IPS DF 6.9 (cell line): ENCODE data around the gene LIF.
"Not testable (repeated sequence)": the region's sequence is repeated elsewhere in the genome, so short reads cannot be mapped to it uniquely, and the experiment has no call there.

Experiments
- DNase-seq: peaks from one replicate; pipeline ENCODE4 v3.0.0-alpha.2; 2013; ENCODE audit warnings: low read depth, low spot score
- H3K27ac ChIP-seq: one replicate; pipeline ENCODE4 v1.5.1; 2013; ENCODE audit warnings: low read length, control low read depth
- H3K27me3 ChIP-seq: 2 replicates; pipeline ENCODE4 v1.6.1; 2013; ENCODE audit warnings: mild to moderate bottlenecking, low read length; ENCODE audit not compliant: control insufficient read depth, insufficient read depth
- H3K36me3 ChIP-seq: 2 replicates; pipeline ENCODE4 v1.6.1; 2013; ENCODE audit warnings: low read length; ENCODE audit not compliant: control insufficient read depth, insufficient read depth
- H3K4me1 ChIP-seq: 2 replicates; pipeline ENCODE4 v1.6.1; 2013; ENCODE audit warnings: low read length; ENCODE audit not compliant: control insufficient read depth, insufficient read depth
- H3K4me3 ChIP-seq: 2 replicates; pipeline ENCODE4 v1.5.1; 2013; ENCODE audit warnings: mild to moderate bottlenecking, low read length
- H3K9me3 ChIP-seq: 2 replicates; pipeline ENCODE4 v1.6.1; 2013; ENCODE audit warnings: low read length, inconsistent platforms; ENCODE audit not compliant: control insufficient read depth, insufficient read depth
- WGBS: extraction: QIAGEN DNeasy Blood & Tissue Kit; methylation state at CpG from one replicate; pipeline ENCODE4 v1.1.7; 2013; ENCODE audit warnings: mixed read lengths, missing lambda C conversion rate; ENCODE audit not compliant: insufficient read length, insufficient coverage; 5-methylcytosine and 5-hydroxymethylcytosine counted together

The LIF gene

DNA sequence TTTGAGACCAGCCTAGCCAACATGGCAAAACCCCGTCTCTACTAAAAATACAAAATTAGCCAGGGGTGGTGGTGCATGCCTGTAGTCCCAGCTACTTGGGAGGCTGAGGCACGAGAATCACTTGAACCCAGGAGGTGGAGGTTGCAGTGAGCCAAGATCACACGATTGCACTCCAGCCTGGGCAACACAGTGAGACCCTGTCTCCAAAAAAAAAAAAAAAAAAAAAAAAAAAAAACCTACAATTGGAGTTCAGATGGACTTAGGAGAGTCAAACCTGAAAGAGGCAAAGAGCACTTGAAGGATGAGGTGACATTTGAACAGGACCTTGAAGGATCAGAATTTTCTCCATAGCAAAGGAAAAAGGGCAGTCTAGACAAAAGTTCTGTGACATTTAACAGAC, 12.2 kb downstream of the LIF start:
- not testable (repeated sequence) for H3K27me3 ChIP-seq, H3K9me3 ChIP-seq, H3K36me3 ChIP-seq, DNase-seq, H3K4me3 ChIP-seq, H3K4me1 ChIP-seq, H3K27ac ChIP-seq
- WGBS, result no CpG with 5 or more reads among the region's 3 CpGs

DNA sequence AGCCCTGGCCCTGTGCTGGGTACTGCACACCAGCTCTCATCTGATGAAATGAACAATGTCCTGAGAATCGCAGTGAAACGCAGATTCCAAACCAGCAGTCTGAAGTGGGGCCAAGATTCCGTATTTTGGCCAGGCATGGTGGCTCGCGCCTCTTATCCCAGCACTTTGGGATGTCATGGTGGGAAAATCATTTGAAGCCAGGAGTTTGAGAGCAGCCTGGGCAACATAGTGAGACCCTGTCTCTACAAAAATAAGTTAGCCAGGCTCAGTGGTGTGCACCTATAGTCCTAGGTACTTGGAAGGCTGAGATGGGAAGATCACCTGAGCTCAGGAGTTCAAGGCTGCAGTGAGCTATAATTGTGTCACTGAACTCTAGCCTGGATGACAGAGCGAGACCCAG, 13.0 kb downstream of the LIF start:
- no CpG with 5 or more reads among the region's 6 CpGs for WGBS
- no peaks in the 10 kb centered on the region for H3K27me3 ChIP-seq
- H3K4me1 ChIP-seq, result peaks cover 7% of the 10 kb centered on the region
- no peaks in the 10 kb centered on the region for H3K9me3 ChIP-seq
- no peak for DNase-seq
- no peak overlapping the region for H3K27ac ChIP-seq
- H3K36me3 ChIP-seq, result no peaks in the 10 kb centered on the region
- H3K4me3 ChIP-seq, result no peak overlapping the region

DNA sequence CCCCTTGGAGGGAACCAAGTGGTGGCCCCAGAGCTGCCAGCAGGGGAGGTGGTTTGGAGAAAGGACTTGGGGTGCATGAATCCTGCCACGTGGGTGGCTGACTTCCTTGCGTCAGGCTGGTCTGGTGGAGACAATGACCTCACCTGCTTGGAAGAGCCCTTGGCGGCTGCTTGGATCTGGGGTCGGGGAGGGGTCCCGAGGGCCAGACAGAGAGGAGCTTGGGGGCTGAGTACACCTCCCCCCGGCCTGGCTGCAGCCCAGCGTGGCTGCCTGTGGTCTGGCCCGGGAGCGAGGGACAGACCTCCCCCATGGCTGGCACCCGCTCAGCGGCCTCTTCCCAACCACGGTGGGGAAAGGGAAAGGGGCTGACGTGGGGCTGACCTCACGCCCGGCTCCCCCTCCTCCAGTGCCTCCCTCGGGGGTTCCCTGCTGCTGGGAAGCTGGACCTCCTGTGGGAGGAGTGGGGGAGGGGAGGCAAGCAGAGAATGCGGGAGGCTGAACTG, 13.8 kb downstream of the LIF start:
- Histone ChIP-seq H3K4me3 (no peak overlapping the region), H3K27me3 (no peaks in the 10 kb centered on the region), H3K36me3 (no peaks in the 10 kb centered on the region), H3K4me1 (peaks cover 8% of the 10 kb centered on the region), H3K9me3 (no peaks in the 10 kb centered on the region), H3K27ac (no peak overlapping the region)
- WGBS, result no CpG with 5 or more reads among the region's 17 CpGs
- no peak for DNase-seq

DNA sequence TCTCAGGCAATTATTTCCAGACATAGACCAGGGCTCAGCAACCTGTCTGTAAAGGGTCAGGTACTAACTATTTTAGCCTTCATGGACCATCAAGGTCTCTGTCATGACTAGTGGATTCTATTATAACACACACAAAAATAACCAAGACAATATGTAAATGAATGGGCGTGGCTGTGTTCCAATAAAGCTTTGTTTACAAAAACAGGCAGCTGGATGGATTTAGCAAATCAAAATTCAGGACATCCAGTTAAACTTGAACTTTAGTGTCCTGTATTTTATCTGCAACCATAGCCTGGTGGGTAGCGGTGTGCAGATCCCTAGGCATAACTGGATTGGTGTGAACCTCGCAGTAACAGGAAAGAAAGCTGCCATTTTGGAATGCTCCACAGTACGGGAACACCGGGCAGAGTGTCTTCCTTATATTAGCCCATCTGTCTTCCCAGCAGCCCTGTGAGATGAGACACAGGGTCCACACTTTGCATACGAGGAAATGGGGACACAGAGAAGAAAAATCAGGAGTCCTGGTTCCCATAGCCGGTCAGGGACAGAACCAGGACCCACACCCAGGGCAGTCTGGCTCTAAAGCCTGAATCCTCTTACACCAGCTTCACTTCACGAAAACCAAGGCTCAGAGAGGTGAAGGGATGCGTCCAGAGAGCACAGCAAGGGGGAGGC, 15.6 kb downstream of the LIF start:
- Histone ChIP-seq H3K4me1 (peaks cover 8% of the 10 kb centered on the region), H3K9me3 (no peaks in the 10 kb centered on the region)

DNA sequence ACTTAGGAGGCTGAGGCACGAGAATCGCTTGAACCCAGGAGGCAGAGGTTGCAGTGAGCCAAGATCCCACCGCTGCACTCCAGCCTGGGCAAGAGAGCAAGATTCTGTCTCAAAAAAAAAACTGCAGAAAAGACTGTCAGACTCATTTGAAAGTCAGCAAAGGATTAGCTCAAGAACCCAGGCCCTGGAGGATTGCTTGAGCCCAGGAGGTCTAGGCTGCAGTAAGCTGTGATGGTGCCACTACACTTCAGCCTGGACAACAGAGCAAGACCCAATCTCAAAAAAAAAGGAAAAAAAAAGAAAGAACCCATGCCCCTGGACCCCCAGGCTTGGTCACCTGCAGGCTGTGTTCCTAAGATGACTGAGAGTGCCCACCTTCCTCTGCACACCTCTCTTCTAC, 16.2 kb downstream of the LIF start:
- Histone ChIP-seq H3K4me3 (no peak overlapping the region), H3K36me3 (no peaks in the 10 kb centered on the region), H3K9me3 (no peaks in the 10 kb centered on the region), H3K27ac (no peak overlapping the region), H3K4me1 (peaks cover 6% of the 10 kb centered on the region; the same call in 1 of the 2 replicates), H3K27me3 (no peaks in the 10 kb centered on the region)
- DNase-seq, result no peak
- no CpG with 5 or more reads among the region's 3 CpGs for WGBS

More for the DNA sequence above, 15.6 kb downstream of the LIF start:
- DNase-seq, result no peak
- H3K4me3 ChIP-seq, result no peak overlapping the region
- no CpG with 5 or more reads among the region's 9 CpGs for WGBS
- H3K27me3 ChIP-seq, result no peaks in the 10 kb centered on the region
- no peaks in the 10 kb centered on the region for H3K36me3 ChIP-seq
- H3K27ac ChIP-seq, result no peak overlapping the region

DNA sequence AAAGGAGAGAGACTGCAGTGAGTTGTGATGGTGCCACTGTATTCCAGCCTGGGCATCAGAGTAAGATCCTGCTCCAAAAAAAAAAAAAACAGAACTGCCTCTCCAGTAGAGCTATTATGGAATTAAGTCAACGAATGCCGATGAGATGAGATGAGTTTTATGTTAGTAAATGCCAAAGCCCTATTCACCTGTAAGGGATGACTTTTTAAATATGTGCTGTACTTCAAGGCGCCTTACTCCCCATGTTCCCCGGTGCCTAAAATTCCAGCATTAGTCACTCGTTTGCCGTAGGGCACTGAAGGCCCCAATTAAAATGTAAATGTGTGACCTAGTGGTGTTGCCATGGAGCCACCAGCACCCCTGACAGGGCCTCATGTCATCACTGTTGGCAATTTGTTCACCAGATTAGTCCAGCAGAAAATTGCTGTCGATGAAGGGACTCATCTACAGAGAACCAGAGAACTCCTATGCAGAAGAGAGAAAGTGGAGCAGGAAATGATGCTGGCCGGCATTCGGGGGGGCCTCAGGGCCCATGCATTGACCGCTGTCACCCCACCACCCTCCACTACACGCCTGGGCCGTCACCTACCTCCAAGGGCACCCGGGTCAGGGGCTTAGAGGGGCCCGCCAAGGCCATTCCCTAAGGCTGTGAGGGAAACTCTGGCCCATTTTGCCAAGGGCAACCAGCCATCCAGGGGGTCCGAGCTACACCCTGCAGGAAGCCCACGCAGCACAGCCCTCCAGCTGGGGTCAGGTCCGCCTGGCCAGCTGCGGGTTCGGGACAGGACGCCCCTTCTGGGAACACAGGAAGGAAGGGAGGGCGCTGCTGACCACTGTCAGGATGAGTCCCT, 17.8 kb downstream of the LIF start:
- no peak overlapping the region for H3K4me3 ChIP-seq
- no CpG with 5 or more reads among the region's 21 CpGs for WGBS
- DNase-seq, result no peak
- H3K36me3 ChIP-seq, result no peaks in the 10 kb centered on the region
- H3K9me3 ChIP-seq, result no peaks in the 10 kb centered on the region
- peaks cover 6% of the 10 kb centered on the region; the same call in 1 of the 2 replicates for H3K4me1 ChIP-seq
- H3K27ac ChIP-seq, result no peak overlapping the region
- H3K27me3 ChIP-seq, result no peaks in the 10 kb centered on the region

DNA sequence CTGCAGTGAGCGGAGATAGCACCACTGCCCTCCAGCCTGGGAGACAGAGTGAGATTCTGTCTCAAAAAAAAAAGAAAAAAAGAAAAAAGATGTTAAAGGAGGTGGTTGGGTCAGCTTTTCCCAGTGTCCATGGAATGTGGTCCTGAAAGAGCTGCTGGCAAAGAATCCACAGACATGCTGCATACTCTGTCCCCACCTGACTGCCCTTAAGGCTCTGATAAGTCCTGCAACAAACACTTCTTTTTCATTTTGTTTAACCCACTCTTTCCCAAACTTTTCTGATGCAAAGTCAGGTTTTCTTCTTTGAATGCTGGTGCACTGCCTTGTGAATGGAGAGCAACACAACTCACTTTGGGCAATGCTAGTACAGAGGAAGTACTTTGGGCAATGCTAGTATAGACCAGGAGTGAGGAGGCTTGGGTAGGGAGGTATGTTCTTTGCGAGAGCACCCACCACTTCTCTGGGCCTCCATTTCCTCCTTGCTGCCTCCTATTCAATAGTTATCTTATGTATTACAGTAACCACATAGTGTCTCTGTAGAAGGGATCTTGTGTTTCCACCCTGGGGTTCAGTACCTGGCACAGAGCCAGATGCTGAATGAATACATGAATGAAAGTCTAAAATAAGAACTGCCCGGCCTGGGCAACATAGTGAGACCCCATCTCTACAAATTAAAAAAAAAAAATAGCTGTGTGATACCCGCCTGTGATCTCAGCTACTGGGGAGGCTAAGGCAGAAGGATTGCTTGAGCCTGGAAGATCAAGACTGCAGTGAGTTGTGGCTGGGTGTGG, 18.9 kb downstream of the LIF start:
- H3K27ac ChIP-seq, result no peak overlapping the region
- H3K4me3 ChIP-seq, result no peak overlapping the region
- no CpG with 5 or more reads among the region's 4 CpGs for WGBS
- no peak for DNase-seq
- peaks cover 3% of the 10 kb centered on the region; the same call in 1 of the 2 replicates for H3K4me1 ChIP-seq
- H3K9me3 ChIP-seq, result no peaks in the 10 kb centered on the region
- no peaks in the 10 kb centered on the region for H3K36me3 ChIP-seq
- no peaks in the 10 kb centered on the region for H3K27me3 ChIP-seq

DNA sequence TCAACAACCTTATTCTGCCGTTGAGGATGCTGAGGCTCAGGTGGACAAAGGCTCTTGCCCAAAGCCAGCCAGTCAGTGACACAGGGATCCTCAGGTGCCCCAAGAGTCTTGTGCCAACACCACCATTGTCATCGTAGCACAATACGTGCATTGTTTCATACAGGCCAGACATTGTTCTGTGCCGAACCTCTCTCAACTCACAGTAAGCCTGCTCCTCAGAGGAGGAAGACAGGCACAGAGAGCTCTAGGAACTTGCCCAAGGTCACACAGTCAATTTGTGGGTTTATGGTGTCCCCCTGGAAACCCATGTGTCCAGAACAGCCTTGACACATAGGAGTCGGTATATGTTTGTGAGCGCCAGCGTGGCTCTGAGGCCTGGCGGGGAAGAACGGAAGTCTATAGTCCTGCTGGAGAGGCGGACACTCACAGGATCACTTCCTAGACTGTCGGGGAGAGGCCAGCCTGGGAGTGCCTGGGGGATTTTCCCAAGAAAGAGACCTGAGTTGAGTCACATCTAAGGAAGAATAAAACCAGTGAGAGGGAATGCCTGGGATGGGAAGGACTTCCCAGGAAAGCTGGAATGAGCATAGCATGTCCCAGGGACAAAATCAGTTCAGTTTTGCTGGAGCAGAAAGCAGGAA, 20.2 kb downstream of the LIF start:
- no CpG with 5 or more reads among the region's 11 CpGs for WGBS
- Histone ChIP-seq H3K27ac (no peak overlapping the region), H3K36me3 (no peaks in the 10 kb centered on the region), H3K4me1 (peaks cover 3% of the 10 kb centered on the region; the same call in 1 of the 2 replicates), H3K4me3 (no peak overlapping the region), H3K27me3 (no peaks in the 10 kb centered on the region), H3K9me3 (no peaks in the 10 kb centered on the region)
- DNase-seq, result no peak

DNA sequence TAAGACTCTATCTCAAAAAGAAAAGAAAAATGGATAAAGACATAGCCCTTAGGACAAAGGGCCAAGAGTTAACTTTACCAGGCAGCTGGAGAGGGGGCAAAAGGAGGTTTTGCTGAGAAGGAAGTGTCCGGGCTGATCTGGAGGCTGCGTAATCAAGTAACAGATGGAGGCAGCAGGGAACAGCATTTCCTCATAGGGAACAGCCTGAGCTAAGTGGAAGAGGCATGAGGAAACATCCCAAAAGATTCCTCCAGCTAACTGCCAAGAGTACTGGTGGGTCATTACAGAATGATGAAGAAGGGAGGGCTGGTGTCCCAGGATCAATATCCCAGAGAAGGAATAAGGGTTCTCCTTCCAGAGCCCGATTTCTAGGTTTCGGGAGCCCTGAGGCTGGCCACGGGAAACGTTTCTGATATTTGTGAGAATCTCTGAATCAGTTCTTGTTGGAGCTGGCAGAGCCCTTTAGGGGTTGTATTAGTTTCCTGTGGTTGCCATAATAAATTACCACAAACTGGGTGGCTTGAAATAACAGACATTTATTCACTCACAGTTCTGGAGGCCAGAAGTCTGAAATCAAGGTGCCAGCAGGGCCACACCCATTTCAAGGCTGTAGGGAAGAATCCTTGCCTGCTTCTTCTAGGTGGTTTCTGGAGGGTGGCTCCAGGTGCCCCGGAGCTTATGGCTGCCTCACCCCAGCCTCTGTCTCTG, 21.2 kb downstream of the LIF start:
- no peak for DNase-seq
- Histone ChIP-seq H3K4me1 (peaks cover 3% of the 10 kb centered on the region; the same call in 1 of the 2 replicates), H3K27ac (no peak overlapping the region), H3K36me3 (no peaks in the 10 kb centered on the region), H3K27me3 (no peaks in the 10 kb centered on the region), H3K4me3 (no peak overlapping the region), H3K9me3 (no peaks in the 10 kb centered on the region)
- WGBS, result no CpG with 5 or more reads among the region's 7 CpGs
